Measurements from ENCODE around the gene PHKA2. TPM values are rescaled to one million over a fixed set of nuclear protein-coding genes. Genes with fewer than 3 reads are reported as not detected.
"Not testable (repeated sequence)": the region's sequence is repeated elsewhere in the genome, so short reads cannot be mapped to it uniquely, and the experiment has no call there.

PHKA2 gene
- polyA plus RNA-seq, 3 donors = 36.9 to 54.3 (median 39.8) TPM

DNA sequence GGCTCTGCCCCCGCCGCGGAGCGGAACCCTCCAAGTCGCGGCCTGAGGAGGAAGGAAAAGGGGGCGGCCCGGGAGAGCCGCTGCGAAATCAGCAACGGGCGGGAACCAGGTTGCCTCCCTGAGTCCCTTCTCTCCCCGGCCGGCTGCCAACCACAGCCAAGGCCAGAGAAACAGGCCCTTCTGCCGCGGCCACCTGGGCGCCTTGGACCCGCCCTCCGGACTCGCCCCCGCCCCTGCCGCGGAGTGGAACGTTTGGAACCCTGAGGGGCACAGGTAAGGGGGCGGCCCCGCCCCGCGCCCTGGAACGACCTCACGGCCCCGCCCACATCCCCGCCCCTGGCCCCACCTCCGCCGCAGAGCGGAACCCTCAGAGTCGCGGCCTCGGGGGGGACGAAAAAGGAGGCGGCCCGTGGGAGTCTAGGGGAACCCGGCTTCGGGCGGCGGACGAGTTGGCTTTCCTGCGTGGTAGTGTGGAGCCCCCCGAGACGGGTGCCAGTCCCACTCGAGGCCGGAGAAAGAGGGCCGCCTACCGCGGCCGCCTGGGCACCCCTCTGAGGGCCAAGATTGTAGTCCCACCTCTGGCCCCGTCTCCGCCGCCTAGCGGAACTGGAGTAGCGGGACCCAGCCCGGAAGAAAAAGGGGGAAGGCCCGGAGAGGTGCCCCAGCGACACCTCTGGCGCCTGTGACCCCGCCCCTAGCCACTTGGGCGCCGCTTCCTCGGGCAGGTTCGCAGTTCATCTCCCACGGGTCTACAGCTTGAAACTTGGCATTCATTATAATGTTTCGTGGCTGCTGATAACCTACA lies 669 bp upstream of the PHKA2 start:
- peak; percentile 50 to 78 (median 60) for DNase-seq (ENCODE audit: extremely low read depth in 1 of 11, low read depth in 9 of 11, low spot score in 4 of 11)

DNA sequence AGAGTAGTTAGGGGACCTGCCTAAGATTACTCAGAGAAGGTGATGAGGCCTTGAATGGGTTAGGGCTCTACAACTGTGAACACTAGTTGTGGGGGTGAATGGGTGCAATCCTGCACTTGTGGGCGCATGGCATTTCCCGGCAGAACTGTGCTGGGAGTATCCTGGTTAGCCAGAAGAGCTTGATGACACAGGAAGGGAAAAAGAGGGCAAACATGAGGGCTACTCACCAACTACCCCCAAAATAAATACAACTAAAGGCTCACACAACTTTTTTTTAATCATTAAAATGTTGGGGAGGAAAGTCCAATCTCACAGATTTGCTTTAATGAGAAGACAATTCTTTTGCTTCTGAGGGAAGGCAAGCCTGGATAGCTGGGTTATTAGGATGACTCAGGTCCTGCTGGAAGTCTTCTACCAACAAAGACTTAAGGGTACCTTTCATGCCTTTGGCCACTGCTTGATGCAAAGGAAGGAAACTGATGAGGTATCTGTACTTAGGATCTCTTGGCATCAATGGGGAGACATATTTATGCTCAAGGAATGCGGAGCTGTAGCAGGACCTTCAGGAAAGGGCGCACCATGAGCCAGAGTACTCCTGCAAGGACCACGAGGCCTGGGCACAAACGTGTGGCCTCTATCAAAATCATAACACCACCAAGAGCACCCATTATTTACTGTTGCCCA lies 2.6 kb downstream of the PHKA2 start:
- no peak for DNase-seq (ENCODE audit: extremely low read depth in 1 of 11, low read depth in 9 of 11, low spot score in 4 of 11)

DNA sequence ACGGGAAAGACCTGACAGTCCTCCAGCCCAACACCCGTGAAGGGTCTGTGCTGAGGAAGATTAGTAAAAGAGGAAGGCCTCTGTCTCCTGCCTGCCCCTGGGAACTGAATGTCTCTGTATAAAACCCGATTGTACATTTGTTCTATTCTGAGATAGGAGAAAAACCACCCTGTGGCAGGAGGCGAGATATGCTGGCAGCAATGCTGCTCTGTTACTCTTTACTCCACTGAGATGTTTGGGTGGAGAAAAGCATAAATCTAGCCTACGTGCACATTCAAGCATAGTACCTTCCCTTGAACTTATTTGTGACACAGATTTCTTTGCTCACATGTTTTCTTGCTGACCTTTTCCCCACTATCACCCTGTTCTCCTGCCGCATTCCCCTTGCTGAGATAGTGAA lies 3.7 kb downstream of the PHKA2 start:
- not testable (repeated sequence) for DNase-seq (ENCODE audit: extremely low read depth in 1 of 11, low read depth in 9 of 11, low spot score in 4 of 11)

DNA sequence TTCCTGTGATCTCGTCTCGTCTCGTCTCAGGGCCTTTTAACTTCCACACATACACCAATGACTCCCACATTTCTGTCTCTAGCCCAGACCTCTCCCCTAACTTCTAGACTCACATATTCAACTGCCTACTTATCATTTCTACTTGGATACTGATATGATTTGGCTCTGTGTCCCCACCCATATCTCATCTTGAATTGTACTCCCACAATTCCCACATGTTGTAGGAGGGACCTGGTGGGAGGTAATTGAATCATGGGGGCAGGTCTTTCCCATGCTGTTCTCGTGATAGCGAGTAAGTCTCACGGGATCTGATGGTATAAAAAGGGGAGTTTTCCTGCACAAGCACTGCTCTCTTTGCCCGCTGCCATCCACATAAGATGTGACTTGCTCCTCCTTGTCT lies 8.9 kb downstream of the PHKA2 start:
- DNase-seq (ENCODE audit: extremely low read depth in 1 of 11, low read depth in 9 of 11, low spot score in 4 of 11) = no peak

- no peak for DNase-seq (ENCODE audit: extremely low read depth in 1 of 11, low read depth in 9 of 11, low spot score in 4 of 11)
Measured at GRCh38 chrX:18973527-18974192, 10.3 kb downstream of the PHKA2 start.

DNA sequence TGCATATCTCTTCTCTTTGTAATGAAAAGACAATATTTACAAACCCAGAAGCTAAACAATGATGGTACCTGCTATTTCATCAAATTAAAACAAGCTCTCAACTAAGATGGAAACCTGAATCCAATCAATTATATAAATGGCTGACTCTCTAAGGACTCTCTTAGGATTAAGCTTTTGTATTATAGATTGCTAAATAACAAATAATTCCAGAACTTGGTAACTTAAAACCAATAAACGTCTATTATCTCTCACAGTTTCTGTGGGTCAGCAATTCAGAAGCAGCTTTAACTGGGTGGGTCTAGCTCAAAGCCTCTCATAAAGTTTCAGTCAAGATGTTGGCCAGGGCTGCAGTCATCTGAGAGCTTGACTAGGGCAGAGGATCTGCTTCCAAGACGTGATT lies 12.4 kb downstream of the PHKA2 start:
- no peak for DNase-seq (ENCODE audit: extremely low read depth in 1 of 11, low read depth in 9 of 11, low spot score in 4 of 11)

DNA sequence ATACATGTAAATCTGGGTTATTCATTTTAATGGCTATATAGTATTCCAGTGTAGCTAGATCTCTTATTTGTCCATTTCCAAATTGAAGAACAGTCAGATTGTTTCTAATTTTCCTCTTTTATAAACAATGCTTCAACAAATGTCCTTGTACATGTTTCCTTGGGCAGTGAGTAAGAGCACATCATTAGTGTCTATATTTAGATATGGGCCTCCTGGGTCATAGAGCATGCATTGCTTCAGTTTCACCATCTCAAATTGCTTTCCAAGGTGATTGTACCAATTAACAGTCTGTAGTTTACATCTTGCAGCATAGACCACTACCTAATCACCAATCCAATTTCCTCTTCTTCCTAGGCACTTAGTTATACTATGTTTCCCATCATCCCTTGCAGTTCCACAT lies 13.4 kb downstream of the PHKA2 start:
- no peak for DNase-seq (ENCODE audit: extremely low read depth in 1 of 11, low read depth in 9 of 11, low spot score in 4 of 11)

DNA sequence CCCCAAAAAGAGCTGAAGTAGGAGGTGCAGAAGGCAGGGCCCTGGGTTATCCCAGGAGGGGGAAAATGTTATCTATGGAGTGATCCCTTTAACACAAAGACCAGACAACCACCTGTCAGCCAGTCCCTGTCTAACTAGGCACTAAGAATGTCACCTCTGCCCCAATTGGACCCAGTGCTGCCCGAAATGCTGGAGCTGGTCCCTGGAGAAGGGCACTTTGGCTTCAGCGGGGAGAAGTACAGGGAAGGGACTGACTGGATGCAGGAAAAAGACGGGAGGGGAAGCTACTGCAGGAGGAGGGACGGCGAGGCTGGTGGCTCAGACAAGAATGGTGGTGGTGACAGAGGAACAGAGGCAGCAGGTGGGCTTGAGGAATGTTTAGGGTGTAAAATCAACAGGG lies 17.3 kb downstream of the PHKA2 start:
- DNase-seq (ENCODE audit: extremely low read depth in 1 of 11, low read depth in 9 of 11, low spot score in 4 of 11) = no peak

DNA sequence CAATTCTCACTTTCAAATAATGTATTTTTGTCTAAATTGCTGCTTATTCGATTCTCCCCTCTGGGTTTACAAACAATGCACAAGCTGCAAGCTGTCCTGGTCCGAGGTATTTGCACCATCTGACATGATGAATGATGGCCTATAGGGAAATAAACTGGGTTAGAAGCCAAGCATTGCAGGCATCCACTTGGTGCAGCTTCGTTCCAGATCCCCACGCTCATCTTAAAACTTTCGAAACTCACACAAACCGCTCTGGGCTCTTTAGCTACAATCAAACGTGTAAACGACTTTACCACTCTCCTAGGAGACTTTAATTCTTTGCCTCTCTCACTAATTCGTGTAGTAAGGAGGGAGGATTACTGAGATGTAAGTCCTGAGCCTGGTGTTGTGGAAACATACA lies 19.0 kb downstream of the PHKA2 start:
- DNase-seq (ENCODE audit: extremely low read depth in 1 of 11, low read depth in 9 of 11, low spot score in 4 of 11) = no peak

GRCh38 chrX:18964026-18964425 lies 19.9 kb downstream of the PHKA2 start:
- no peak for DNase-seq (ENCODE audit: extremely low read depth in 1 of 11, low read depth in 9 of 11, low spot score in 4 of 11)

DNA sequence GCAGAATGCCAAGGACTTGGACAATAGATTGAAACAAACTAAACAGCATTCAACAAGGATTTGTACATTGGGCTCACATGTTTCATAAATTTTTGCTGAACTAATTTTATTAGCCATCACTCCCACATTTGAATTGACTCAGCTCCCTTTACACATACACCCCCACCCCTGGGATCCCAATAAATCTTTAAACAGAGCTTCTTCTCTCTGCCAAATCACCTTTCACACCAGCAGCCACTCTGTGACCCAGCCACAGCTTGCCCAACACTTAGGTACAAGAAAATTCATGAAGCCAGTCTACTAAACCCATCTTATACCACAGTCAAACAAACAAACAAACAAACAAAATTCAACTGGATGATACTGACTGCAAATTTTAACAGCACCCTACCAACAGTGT lies 21.6 kb downstream of the PHKA2 start:
- DNase-seq (ENCODE audit: extremely low read depth in 1 of 11, low read depth in 9 of 11, low spot score in 4 of 11) = no peak

GRCh38 chrX:18961686-18962085 lies 22.2 kb downstream of the PHKA2 start:
- no peak for DNase-seq (ENCODE audit: extremely low read depth in 1 of 11, low read depth in 9 of 11, low spot score in 4 of 11)

DNA sequence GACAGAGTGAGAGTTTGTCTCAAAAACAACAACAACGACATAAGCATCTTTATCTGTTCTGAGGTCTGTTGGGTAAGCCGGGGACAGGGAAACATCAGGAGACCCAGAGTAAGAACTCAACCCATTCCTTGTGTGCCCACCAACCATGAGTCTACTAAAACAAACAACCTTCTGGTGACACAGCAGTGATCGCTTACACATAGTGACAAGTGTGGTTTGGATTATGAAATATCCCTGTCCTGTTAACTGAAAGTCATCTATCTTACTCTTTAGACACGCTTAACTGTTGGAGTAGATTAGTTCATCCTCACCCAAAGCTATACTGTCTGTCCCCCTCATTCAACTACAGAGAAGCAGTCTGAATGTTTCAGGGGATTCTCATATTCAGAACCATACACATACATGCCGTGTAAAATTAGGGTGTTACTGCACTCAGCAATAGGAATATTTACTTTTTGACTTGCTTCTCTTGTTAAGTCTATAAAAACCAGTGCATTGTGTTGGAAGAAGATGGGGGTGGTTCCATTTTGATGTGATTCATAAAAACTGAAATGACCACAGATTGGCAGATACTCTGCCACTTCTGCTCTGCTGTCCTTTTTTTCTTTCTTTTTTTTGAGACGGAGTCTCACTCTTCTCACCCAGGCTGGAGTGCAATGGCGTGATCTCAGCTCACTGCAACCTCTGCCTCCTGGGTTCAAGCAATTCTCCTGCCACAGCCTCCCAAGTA lies 27.4 kb downstream of the PHKA2 start:
- DNase-seq (ENCODE audit: extremely low read depth in 1 of 11, low read depth in 9 of 11, low spot score in 4 of 11) = no peak

GRCh38 chrX:18955676-18956075 lies 28.2 kb downstream of the PHKA2 start:
- no peak for DNase-seq (ENCODE audit: extremely low read depth in 1 of 11, low read depth in 9 of 11, low spot score in 4 of 11)

GRCh38 chrX:18951032-18951431 lies 32.9 kb downstream of the PHKA2 start:
- DNase-seq (ENCODE audit: extremely low read depth in 1 of 11, low read depth in 9 of 11, low spot score in 4 of 11) = no peak

GRCh38 chrX:18949944-18950301 lies 34.0 kb downstream of the PHKA2 start:
- DNase-seq (ENCODE audit: extremely low read depth in 1 of 11, low read depth in 9 of 11, low spot score in 4 of 11) = no peak

DNA sequence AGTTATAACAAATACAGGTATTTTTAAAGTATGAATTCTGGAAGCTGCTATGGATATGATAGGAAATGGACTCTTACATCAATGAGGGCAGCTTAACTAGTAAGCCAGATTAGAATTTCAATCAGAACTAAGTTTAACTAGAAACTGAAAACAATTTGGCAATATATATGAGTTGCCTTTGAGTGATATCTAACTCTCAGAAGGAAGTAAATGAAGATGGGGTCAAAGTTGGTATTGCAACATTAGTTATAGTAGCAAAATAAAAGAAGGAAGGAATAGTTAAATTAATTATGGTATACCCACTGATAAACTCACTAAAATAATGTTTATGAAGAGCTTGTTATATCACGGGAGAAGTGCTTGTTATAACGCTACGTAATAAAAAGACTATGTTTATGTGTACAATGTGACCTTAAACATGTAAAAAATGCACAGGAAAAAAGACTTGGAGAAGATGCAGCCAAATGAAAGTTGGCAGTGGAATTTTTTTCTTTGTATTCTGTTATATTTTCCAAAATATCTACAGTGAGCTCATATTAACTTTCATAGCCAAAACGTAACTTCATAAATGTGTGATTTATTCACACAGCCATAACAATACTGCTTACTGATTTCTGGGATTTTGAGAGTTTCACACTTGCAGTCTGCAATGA lies 34.5 kb downstream of the PHKA2 start:
- DNase-seq (ENCODE audit: extremely low read depth in 1 of 11, low read depth in 9 of 11, low spot score in 4 of 11) = no peak

DNA sequence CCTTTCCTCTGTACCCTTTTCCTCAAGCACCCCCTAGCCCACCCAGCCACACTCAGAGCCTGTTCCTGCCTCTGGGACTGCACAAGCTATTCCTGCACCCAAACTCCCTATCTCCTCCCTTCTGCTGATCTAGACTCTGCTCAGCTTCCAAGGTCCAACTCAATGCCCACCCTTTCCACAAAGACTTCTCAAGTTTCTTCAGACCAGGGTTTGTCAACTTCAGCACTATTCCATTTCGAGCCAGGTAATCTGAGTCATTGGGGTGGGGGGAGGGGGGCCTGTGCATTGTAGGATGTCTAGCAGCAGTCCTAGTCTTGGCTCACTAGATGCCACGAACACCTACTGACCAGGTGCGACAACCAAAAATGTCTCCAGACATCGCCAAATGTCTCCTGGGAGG lies 37.3 kb downstream of the PHKA2 start:
- no peak for DNase-seq (ENCODE audit: extremely low read depth in 1 of 11, low read depth in 9 of 11, low spot score in 4 of 11)

DNA sequence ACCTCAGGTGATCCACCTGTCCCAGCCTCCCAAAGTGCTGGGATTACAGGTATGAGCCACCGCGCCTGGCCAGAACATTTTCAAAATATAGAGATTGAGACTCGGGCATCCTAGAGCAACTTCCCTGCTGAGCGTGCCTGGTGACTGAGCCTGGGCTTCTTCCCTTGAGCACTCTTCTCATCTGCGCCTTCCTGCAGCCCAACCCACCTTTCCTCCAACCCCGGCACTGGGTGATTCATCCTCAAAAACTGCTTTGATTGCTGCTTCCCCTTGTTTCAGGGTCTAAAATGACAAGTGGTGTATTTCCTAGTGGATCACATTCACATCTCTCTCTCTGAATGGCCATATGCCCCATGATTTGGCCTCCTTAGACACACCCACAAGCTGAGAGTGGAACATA lies 37.8 kb downstream of the PHKA2 start:
- DNase-seq (ENCODE audit: extremely low read depth in 1 of 11, low read depth in 9 of 11, low spot score in 4 of 11) = no peak
